ENCODE results near the gene FRMD4A.

FRMD4A gene

GRCh38 chr10:13651969-13652720, 678.6 kb downstream of the FRMD4A start:
- DNase-seq, result no peak

GRCh38 chr10:13650961-13651360, 679.8 kb downstream of the FRMD4A start:
- DNase-seq, result no peak

- DNase-seq, result no peak
These were observed 680.7 kb downstream of the FRMD4A start for GRCh38 chr10:13649844-13650520.

GRCh38 chr10:13648425-13648824, 682.3 kb downstream of the FRMD4A start:
- DNase-seq, result no peak

- no peak for DNase-seq
These were observed 685.9 kb downstream of the FRMD4A start for GRCh38 chr10:13644866-13645265.

GRCh38 chr10:13643016-13643415, 687.7 kb downstream of the FRMD4A start:
- DNase-seq, result no peak

GRCh38 chr10:13642293-13642692, 688.4 kb downstream of the FRMD4A start:
- DNase-seq, result no peak

- no peak for DNase-seq
These were observed 692.8 kb downstream of the FRMD4A start for GRCh38 chr10:13637894-13638293.

GRCh38 chr10:13637303-13637856, 693.3 kb downstream of the FRMD4A start:
- no peak for DNase-seq

- DNase-seq, result no peak
These were observed 693.9 kb downstream of the FRMD4A start for GRCh38 chr10:13636776-13637175.

GRCh38 chr10:13634207-13634606, 696.5 kb downstream of the FRMD4A start:
- DNase-seq, result no peak

- DNase-seq, result no peak
These were observed 697.0 kb downstream of the FRMD4A start for GRCh38 chr10:13633689-13634088.

GRCh38 chr10:13632884-13633440, 697.8 kb downstream of the FRMD4A start:
- DNase-seq, result no peak

GRCh38 chr10:13632440-13632839, 698.3 kb downstream of the FRMD4A start:
- no peak for DNase-seq

- DNase-seq, result no peak
These were observed 699.1 kb downstream of the FRMD4A start for GRCh38 chr10:13631594-13631993.

- DNase-seq, result no peak
These were observed 700.5 kb downstream of the FRMD4A start for GRCh38 chr10:13630231-13630630.

- no peak for DNase-seq
These were observed 701.6 kb downstream of the FRMD4A start for GRCh38 chr10:13629116-13629515.

- no peak for DNase-seq
These were observed 702.1 kb downstream of the FRMD4A start for GRCh38 chr10:13628661-13629060.

GRCh38 chr10:13627459-13628310, 703.0 kb downstream of the FRMD4A start:
- no peak for DNase-seq

- no peak for DNase-seq
These were observed 706.1 kb downstream of the FRMD4A start for GRCh38 chr10:13624630-13625029.

- DNase-seq, result no peak
These were observed 708.8 kb downstream of the FRMD4A start for GRCh38 chr10:13621931-13622330.

GRCh38 chr10:13617116-13617515, 713.6 kb downstream of the FRMD4A start:
- no peak for DNase-seq
